K562 (cell line): ENCODE measurements around the gene CEP170. TPM values are rescaled to one million over a fixed set of nuclear protein-coding genes. Genes with fewer than 3 reads are reported as not detected.

Experiments
- CTBP1 ChIP-seq: fragments of 450-650 bp; IDR thresholded peaks from 2 replicates; pipeline ENCODE4 v1.6.1; 2016; ENCODE audit warnings: borderline replicate concordance
- GABPB1 ChIP-seq: sonication (generic); formaldehyde crosslinking; IDR thresholded peaks from 2 replicates; pipeline ENCODE4 v1.8.0; 2022; ENCODE audit warnings: mild to moderate bottlenecking, missing genetic modification reagents
- GABPB2 ChIP-seq: fragments of 250-450 bp; sonication (Bioruptor Pico); conservative IDR thresholded peaks from 2 replicates; pipeline ENCODE4 v1.5.1; 2021; ENCODE audit warnings: mild to moderate bottlenecking
- GTF2E2 ChIP-seq: fragments of 200-800 bp; sonication (Bioruptor generic); IDR thresholded peaks from 2 replicates; pipeline ENCODE4 v1.6.1; 2016; ENCODE audit warnings: missing genetic modification characterization, missing compliant biosample characterization
- ID3 ChIP-seq, 2 experiments: fragments of 250-450 bp in 1 of 2; fragments of 450-650 bp in 1 of 2; sonication (Bioruptor Pico) in 1 of 2; IDR thresholded peaks; 2 replicates each; pipeline versions ENCODE4 v1.6.1 to v1.8.0; 2016 to 2021; ENCODE audit warnings: mild to moderate bottlenecking in 2 of 2, moderate library complexity in 2 of 2, missing compliant biosample characterization in 1 of 2, missing genetic modification characterization in 1 of 2
- MAFK ChIP-seq: IDR thresholded peaks from 2 replicates; pipeline ENCODE4 v1.6.1; 2011; ENCODE audit warnings: low read length, improper control_type of control experiment
- NCOA2 ChIP-seq, 2 experiments: fragments of 450-650 bp; IDR thresholded peaks; 2 replicates each; pipeline ENCODE4 v1.6.1; 2018; ENCODE audit warnings: mild to moderate bottlenecking in 2 of 2, moderate library complexity in 1 of 2; ENCODE audit not compliant: partially characterized antibody in 2 of 2
- OTX1 ChIP-seq: fragments of 450-650 bp; formaldehyde crosslinking; IDR thresholded peaks from 2 replicates; pipeline ENCODE4 v1.4.0; 2022; ENCODE audit warnings: mild to moderate bottlenecking
- TARDBP ChIP-seq: fragments of 450-650 bp; IDR thresholded peaks from 2 replicates; pipeline ENCODE4 v1.6.1; 2016
- ZBTB34 ChIP-seq: fragments of 250-450 bp; sonication (Bioruptor Pico); IDR thresholded peaks from 2 replicates; pipeline ENCODE4 v1.8.0; 2021; ENCODE audit warnings: mild to moderate bottlenecking, moderate library complexity
- ZEB2 ChIP-seq: fragments of 450-650 bp; IDR thresholded peaks from 2 replicates; pipeline ENCODE4 v1.6.1; 2016
- ZNF165 ChIP-seq: fragments of 250-450 bp; sonication (Bioruptor Pico); IDR thresholded peaks from 2 replicates; pipeline ENCODE4 v1.4.0; 2020; ENCODE audit warnings: borderline replicate concordance
- polyA plus RNA-seq, 8 experiments: library from polyadenylated mRNA; depleted of rRNA in 4 of 8; stranded (reverse) in 5 of 8; unstranded in 3 of 8; fragments of >200 nt; fragmentation: Nextera tagmentation in 2 of 8; fragmentation: Illumina TruSeq in 1 of 8; extraction: Ambion mirVana in 2 of 8; extraction: Trizol in 1 of 8; gene quantifications; 2 replicates each; pipeline versions ENCODE4 v1.2.1 to v1.2.3, GENCODE V29; 2011 to 2014; ENCODE audit warnings: inconsistent platforms in 1 of 8, missing spikeins in 1 of 8
- total RNA-seq, 7 experiments: library from RNA; depleted of rRNA in 6 of 7; stranded (reverse); fragments of >200 nt in 6 of 7; fragmentation: Illumina TruSeq in 2 of 7; extraction: Trizol in 2 of 7; gene quantifications; 2 replicates each; pipeline versions ENCODE4 v1.2.1 to v1.2.3, GENCODE V29; 2011 to 2021; ENCODE audit warnings: low replicate concordance in 1 of 7
- TF ChIP-seq, protein P1 (sequence below): fragments of 450-650 bp; IDR thresholded peaks from 2 replicates; pipeline ENCODE4 v1.6.1; 2016; ENCODE audit warnings: low read depth
- TF ChIP-seq, protein P2 (sequence below): fragments of 150-350 bp; IDR thresholded peaks from 2 replicates; pipeline ENCODE4 v1.6.1; 2014; ENCODE audit warnings: low read depth, mild to moderate bottlenecking, low read length, borderline replicate concordance

CEP170 gene
- total and polyA plus RNA-seq, 9 of the 15 experiments (the other 6 are each of a cell fraction or from before 2014, with no cell fraction given), result 22.6 to 110 (median 68.5) TPM

DNA sequence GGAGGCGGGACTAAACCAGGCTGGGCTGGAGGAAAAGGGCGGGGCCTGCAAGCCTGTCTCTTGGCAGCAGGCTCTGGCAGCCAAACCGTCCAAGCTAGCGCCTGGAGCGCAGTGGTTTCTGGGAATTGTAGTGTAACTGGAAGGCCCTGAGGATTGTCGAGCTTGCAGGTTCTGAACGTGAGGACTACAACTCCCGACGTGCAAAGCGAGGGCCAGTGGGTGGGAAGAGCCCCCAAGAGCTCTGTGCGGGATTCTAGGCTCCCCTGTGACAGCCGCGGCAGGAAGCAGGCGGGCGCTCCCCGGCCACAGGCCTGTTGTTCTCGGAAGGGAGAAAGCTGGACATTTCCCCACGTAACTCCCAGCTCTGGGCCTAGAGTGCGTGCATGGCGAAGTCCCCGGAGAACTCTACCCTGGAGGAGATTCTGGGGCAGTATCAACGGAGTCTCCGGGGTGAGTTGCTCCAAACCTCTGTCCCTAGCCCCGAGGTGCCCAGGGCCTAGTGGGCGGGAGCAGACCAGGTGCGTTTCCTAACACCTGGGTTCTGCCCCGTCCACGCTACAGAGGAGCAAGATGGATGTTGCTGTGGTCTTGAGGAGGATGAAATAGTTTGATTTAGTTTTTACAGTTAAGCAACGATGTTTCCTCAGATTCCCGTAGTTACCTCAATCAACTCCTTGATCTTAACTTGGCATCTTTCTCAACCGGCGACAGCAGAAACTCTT is 871 bp upstream of the CEP170 start, which contains the start of gene SDCCAG8 (continued):
- no peak for TF ChIP-seq NCOA2 (IDR thresholded peaks at IDR 0.05; ENCODE audit: partially characterized antibody in 2 of 2)
- peak; percentile 94 for TF ChIP-seq ZEB2
- peak; percentile 54; the same call in 1 of the 2 replicates for TF ChIP-seq OTX1
- peak; percentile 77 for TF ChIP-seq CTBP1
- peak; percentile 65; the same call in 1 of the 2 replicates for TF ChIP-seq TARDBP
- no peak for TF ChIP-seq ID3 (CRISPR knock-in tag; IDR thresholded peaks at IDR 0.05)
- TF ChIP-seq ID3 (tag; IDR thresholded peaks at IDR 0.05), result peak; percentile 41; the same call in 1 of the 2 replicates
- TF ChIP-seq, protein P1, sequence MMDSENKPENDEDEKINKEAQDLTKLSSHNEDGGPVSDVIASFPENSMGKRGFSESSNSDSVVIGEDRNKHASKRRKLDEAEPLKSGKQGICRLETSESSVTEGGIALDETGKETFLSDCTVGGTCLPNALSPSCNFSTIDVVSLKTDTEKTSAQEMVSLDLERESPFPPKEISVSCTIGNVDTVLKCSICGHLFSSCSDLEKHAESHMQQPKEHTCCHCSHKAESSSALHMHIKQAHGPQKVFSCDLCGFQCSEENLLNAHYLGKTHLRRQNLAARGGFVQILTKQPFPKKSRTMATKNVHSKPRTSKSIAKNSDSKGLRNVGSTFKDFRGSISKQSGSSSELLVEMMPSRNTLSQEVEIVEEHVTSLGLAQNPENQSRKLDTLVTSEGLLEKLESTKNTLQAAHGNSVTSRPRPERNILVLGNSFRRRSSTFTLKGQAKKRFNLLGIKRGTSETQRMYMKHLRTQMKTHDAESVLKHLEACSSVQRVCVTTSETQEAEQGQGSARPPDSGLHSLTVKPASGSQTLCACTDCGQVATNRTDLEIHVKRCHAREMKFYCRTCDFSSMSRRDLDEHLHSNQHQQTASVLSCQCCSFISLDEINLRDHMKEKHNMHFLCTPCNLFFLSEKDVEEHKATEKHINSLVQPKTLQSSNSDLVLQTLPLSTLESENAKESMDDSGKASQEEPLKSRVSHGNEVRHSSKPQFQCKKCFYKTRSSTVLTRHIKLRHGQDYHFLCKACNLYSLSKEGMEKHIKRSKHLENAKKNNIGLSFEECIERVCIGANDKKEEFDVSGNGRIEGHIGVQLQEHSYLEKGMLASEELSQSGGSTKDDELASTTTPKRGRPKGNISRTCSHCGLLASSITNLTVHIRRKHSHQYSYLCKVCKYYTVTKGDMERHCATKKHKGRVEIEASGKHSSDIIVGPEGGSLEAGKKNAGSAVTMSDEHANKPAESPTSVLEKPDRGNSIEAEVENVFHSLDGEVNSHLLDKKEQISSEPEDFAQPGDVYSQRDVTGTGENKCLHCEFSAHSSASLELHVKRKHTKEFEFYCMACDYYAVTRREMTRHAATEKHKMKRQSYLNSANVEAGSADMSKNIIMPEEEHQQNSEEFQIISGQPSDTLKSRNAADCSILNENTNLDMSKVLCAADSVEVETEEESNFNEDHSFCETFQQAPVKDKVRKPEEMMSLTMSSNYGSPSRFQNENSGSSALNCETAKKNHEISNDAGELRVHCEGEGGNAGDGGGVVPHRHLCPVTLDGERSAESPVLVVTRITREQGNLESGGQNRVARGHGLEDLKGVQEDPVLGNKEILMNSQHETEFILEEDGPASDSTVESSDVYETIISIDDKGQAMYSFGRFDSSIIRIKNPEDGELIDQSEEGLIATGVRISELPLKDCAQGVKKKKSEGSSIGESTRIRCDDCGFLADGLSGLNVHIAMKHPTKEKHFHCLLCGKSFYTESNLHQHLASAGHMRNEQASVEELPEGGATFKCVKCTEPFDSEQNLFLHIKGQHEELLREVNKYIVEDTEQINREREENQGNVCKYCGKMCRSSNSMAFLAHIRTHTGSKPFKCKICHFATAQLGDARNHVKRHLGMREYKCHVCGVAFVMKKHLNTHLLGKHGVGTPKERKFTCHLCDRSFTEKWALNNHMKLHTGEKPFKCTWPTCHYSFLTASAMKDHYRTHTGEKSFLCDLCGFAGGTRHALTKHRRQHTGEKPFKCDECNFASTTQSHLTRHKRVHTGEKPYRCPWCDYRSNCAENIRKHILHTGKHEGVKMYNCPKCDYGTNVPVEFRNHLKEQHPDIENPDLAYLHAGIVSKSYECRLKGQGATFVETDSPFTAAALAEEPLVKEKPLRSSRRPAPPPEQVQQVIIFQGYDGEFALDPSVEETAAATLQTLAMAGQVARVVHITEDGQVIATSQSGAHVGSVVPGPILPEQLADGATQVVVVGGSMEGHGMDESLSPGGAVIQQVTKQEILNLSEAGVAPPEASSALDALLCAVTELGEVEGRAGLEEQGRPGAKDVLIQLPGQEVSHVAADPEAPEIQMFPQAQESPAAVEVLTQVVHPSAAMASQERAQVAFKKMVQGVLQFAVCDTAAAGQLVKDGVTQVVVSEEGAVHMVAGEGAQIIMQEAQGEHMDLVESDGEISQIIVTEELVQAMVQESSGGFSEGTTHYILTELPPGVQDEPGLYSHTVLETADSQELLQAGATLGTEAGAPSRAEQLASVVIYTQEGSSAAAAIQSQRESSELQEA, result no peak
- peak; percentile 55 for TF ChIP-seq MAFK
- TF ChIP-seq GTF2E2, result peak; percentile 89; the same call in 1 of the 2 replicates
- TF ChIP-seq GABPB1 (CRISPR knock-in tag), result no peak
- 0 out of 2 replicates have a peak, but pooled peaks have one; percentile 33 for TF ChIP-seq ZNF165
- TF ChIP-seq GABPB2 (CRISPR knock-in tag), result no peak
- TF ChIP-seq ZBTB34 (CRISPR knock-in tag), result no peak
- TF ChIP-seq, protein P2, sequence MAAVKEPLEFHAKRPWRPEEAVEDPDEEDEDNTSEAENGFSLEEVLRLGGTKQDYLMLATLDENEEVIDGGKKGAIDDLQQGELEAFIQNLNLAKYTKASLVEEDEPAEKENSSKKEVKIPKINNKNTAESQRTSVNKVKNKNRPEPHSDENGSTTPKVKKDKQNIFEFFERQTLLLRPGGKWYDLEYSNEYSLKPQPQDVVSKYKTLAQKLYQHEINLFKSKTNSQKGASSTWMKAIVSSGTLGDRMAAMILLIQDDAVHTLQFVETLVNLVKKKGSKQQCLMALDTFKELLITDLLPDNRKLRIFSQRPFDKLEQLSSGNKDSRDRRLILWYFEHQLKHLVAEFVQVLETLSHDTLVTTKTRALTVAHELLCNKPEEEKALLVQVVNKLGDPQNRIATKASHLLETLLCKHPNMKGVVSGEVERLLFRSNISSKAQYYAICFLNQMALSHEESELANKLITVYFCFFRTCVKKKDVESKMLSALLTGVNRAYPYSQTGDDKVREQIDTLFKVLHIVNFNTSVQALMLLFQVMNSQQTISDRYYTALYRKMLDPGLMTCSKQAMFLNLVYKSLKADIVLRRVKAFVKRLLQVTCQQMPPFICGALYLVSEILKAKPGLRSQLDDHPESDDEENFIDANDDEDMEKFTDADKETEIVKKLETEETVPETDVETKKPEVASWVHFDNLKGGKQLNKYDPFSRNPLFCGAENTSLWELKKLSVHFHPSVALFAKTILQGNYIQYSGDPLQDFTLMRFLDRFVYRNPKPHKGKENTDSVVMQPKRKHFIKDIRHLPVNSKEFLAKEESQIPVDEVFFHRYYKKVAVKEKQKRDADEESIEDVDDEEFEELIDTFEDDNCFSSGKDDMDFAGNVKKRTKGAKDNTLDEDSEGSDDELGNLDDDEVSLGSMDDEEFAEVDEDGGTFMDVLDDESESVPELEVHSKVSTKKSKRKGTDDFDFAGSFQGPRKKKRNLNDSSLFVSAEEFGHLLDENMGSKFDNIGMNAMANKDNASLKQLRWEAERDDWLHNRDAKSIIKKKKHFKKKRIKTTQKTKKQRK, result no peak
